Lower lobe of right lung (tissue), 2 donors: ENCODE results near the gene INO80. TPM values are rescaled to one million over a fixed set of nuclear protein-coding genes. Genes with fewer than 3 reads are reported as not detected.

Experiments used
- ATAC-seq, 2 donors: fragments of 200-7000 bp; cut with Tn5 transposase; one replicate each; pipeline ENCODE4 v1.9.1; 2020 to 2022; ENCODE audit warnings: mild to moderate bottlenecking in 2 of 2, moderate library complexity in 2 of 2
- DNase-seq: peaks from one replicate; pipeline ENCODE4 v3.0.0-alpha.2; 2020
- H3K27ac ChIP-seq: fragments of 200-600 bp; one replicate; pipeline ENCODE4 v1.8.0; 2022
- H3K27me3 ChIP-seq: fragments of 200-600 bp; one replicate; pipeline ENCODE4 v1.8.0; 2022; ENCODE audit warnings: low read depth
- H3K36me3 ChIP-seq: fragments of 200-600 bp; one replicate; pipeline ENCODE4 v1.8.0; 2022; ENCODE audit warnings: mild to moderate bottlenecking
- H3K4me1 ChIP-seq: fragments of 200-600 bp; one replicate; pipeline ENCODE4 v1.8.0; 2022
- H3K4me3 ChIP-seq: fragments of 200-600 bp; one replicate; pipeline ENCODE4 v1.8.0; 2022; ENCODE audit warnings: mild to moderate bottlenecking
- H3K9me3 ChIP-seq: fragments of 200-600 bp; one replicate; pipeline ENCODE4 v1.8.0; 2022
- CTCF ChIP-seq: fragments of 200-600 bp; IDR thresholded peaks from one replicate; pipeline ENCODE4 v1.8.0; 2022; ENCODE audit warnings: antibody characterized with exemption, mild to moderate bottlenecking
- intact Hi-C: fragments of 100-400 bp; cut with DNase I; formaldehyde crosslinking; loops from one replicate; pipeline ENCODE4 v1.11.0; 2022
- total RNA-seq: library from RNA; stranded (reverse); fragmentation: NEBNext Ultra II Directional; extraction: Animal tissue kit (Norgen Biotek cat#: 25700); gene quantifications from one replicate; pipeline ENCODE4 v1.2.1, GENCODE V29; 2021
- donor health status: DM: no; HTN: yes; CAD: no; lungs with severe emphysema.

The INO80 gene
- total RNA-seq, 1 donor from 2014 or later = 25.0 TPM

GRCh38 chr15:40960925-40961324 is 155.2 kb downstream of the INO80 start:
- TF ChIP-seq CTCF = no peak
- DNase-seq (peak; percentile 82), ATAC-seq (peak; percentile 90 to 91)
- Histone ChIP-seq H3K9me3 (no peaks in the 10 kb centered on the region), H3K36me3 (no peaks in the 10 kb centered on the region), H3K4me3 (no peak overlapping the region), H3K4me1 (peaks cover 15% of the 10 kb centered on the region), H3K27me3 (no peaks in the 10 kb centered on the region), H3K27ac (peak overlapping the region; percentile 65)
- intact Hi-C loops = no loop called here

GRCh38 chr15:40960151-40960885 is 155.8 kb downstream of the INO80 start:
- Histone ChIP-seq H3K9me3 (no peaks in the 10 kb centered on the region), H3K27ac (peak overlapping the region; percentile 65), H3K4me3 (no peak overlapping the region), H3K27me3 (no peaks in the 10 kb centered on the region), H3K4me1 (peaks cover 11% of the 10 kb centered on the region), H3K36me3 (no peaks in the 10 kb centered on the region)
- intact Hi-C loops = no loop called here
- ATAC-seq (no peak), DNase-seq (no peak)
- no peak for TF ChIP-seq CTCF

GRCh38 chr15:40959331-40960141 is 156.5 kb downstream of the INO80 start:
- DNase-seq (no peak), ATAC-seq (no peak)
- no peak for TF ChIP-seq CTCF
- no peaks in the 10 kb centered on the region for H3K9me3 ChIP-seq
- intact Hi-C loops = no loop called here
- H3K27ac ChIP-seq = no peak overlapping the region
- no peaks in the 10 kb centered on the region for H3K27me3 ChIP-seq
- no peaks in the 10 kb centered on the region for H3K36me3 ChIP-seq
- H3K4me3 ChIP-seq = no peak overlapping the region
- H3K4me1 ChIP-seq = peaks cover 11% of the 10 kb centered on the region

- no peaks in the 10 kb centered on the region for H3K9me3 ChIP-seq
- ATAC-seq (no peak), DNase-seq (no peak)
- H3K27ac ChIP-seq = no peak overlapping the region
- H3K36me3 ChIP-seq = no peaks in the 10 kb centered on the region
- peaks cover 17% of the 10 kb centered on the region for H3K4me1 ChIP-seq
- intact Hi-C loops = no loop called here
- H3K27me3 ChIP-seq = no peaks in the 10 kb centered on the region
- TF ChIP-seq CTCF = no peak
- no peak overlapping the region for H3K4me3 ChIP-seq
Observed at GRCh38 chr15:40958723-40959122, 157.4 kb downstream of the INO80 start.

GRCh38 chr15:40958146-40958545 is 157.9 kb downstream of the INO80 start:
- intact Hi-C loops = no loop called here
- Histone ChIP-seq H3K4me1 (peaks cover 21% of the 10 kb centered on the region), H3K36me3 (no peaks in the 10 kb centered on the region), H3K9me3 (no peaks in the 10 kb centered on the region), H3K4me3 (no peak overlapping the region), H3K27me3 (no peaks in the 10 kb centered on the region), H3K27ac (no peak overlapping the region)
- no peak for DNase-seq
- no peak for TF ChIP-seq CTCF
- no peak for ATAC-seq
